ENCODE data around the gene MICALL2. TPM values are rescaled to one million over a fixed set of nuclear protein-coding genes. Genes with fewer than 3 reads are reported as not detected.

The MICALL2 gene
- total and polyA plus RNA-seq, 2 donors from 2014 or later: 16.6 to 53.4 TPM

DNA sequence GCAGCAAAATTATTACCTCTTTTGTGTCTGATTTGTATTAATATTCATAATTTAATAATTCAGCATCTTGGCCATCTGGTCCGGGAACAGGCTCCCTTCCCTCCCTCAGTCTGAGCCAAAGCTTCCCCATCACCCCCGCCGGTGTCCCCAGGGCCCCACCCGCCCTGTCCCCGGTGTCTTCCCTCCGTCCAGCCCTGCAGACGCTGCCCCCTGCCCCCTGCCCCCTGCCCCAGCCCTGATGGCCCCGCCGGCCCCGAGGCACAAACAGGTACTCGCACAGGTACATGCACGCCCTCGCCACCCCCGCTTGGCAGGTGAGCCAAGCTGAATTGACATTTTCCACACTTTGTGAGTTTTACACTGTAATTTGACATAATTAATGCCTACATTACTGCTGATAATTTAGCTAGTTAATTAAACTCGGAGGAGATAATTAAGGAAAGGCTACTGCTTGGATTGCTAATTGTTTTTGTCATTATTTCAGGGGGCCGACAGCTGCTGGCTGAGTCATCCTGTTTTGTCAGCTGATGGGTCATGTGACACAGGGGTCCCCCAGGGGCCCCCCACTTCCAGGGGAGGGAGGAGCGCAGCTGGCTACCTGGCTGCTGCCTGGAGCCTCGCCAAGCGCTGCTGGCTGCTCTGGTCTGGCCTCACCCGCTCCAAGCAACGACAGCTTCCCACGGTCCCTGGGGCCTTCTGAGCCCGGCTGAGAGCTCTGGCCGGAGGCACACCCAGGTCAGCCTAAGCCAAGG lies 36.6 kb downstream of the MICALL2 start:
- no peaks in the 10 kb centered on the region for H3K9me3 ChIP-seq (ENCODE audit: control insufficient read depth in 2 of 3, insufficient read depth in 1 of 3, low read length in 3 of 3)
- intact Hi-C loops (cut with DNase I): no loop called here
- no peak overlapping the region for H3K27ac ChIP-seq (ENCODE audit: low read depth in 2 of 2, low read length in 2 of 2)
- DNase-seq (peak in 4 of 5 donors; percentile 42 to 77 (median 56)), FAIRE-seq (no peak)
- TF ChIP-seq, protein P1, sequence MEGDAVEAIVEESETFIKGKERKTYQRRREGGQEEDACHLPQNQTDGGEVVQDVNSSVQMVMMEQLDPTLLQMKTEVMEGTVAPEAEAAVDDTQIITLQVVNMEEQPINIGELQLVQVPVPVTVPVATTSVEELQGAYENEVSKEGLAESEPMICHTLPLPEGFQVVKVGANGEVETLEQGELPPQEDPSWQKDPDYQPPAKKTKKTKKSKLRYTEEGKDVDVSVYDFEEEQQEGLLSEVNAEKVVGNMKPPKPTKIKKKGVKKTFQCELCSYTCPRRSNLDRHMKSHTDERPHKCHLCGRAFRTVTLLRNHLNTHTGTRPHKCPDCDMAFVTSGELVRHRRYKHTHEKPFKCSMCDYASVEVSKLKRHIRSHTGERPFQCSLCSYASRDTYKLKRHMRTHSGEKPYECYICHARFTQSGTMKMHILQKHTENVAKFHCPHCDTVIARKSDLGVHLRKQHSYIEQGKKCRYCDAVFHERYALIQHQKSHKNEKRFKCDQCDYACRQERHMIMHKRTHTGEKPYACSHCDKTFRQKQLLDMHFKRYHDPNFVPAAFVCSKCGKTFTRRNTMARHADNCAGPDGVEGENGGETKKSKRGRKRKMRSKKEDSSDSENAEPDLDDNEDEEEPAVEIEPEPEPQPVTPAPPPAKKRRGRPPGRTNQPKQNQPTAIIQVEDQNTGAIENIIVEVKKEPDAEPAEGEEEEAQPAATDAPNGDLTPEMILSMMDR (IDR thresholded peaks at IDR 0.05; ENCODE audit: borderline replicate concordance, extremely low read depth, insufficient read depth): no peak
- H3K36me3 ChIP-seq (ENCODE audit: control insufficient read depth in 2 of 3, insufficient read depth in 3 of 3, low read length in 3 of 3): no peaks in the 10 kb centered on the region
- H3K9ac ChIP-seq (ENCODE audit: low read length in 3 of 3): no peak overlapping the region
- no peaks in the 10 kb centered on the region for H3K27me3 ChIP-seq (ENCODE audit: control insufficient read depth, insufficient read depth, low read length)
- H3K4me1 ChIP-seq (ENCODE audit: control insufficient read depth in 2 of 3, insufficient read depth in 2 of 3, low read depth in 1 of 3, low read length in 3 of 3): peaks cover 0 to 3% (median 0%) of the 10 kb centered on the region in 3 donors
- no peak overlapping the region for H3K4me3 ChIP-seq (ENCODE audit: low read length in 3 of 3)

DNA sequence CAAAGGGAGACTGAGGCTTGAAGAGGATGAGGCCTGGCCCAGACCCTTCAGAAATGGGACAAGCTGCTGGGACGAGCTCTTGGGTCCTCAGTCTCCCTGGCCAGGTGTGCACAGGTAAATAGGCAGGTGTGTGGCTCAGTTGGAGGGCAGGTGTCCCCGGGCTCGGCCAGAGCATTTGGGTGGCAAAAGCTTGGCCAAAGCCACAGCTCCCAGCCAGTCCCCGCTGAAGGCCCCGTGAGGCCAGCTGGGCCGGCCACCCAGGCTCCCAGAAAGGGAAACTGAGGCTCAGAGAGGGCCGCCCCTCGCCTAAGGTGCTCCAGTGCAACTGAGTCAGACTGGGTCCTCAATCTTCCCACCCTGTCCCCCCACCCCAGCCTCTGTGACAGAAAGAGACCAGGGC lies 37.3 kb downstream of the MICALL2 start:
- intact Hi-C loops (cut with DNase I): no loop called here

DNA sequence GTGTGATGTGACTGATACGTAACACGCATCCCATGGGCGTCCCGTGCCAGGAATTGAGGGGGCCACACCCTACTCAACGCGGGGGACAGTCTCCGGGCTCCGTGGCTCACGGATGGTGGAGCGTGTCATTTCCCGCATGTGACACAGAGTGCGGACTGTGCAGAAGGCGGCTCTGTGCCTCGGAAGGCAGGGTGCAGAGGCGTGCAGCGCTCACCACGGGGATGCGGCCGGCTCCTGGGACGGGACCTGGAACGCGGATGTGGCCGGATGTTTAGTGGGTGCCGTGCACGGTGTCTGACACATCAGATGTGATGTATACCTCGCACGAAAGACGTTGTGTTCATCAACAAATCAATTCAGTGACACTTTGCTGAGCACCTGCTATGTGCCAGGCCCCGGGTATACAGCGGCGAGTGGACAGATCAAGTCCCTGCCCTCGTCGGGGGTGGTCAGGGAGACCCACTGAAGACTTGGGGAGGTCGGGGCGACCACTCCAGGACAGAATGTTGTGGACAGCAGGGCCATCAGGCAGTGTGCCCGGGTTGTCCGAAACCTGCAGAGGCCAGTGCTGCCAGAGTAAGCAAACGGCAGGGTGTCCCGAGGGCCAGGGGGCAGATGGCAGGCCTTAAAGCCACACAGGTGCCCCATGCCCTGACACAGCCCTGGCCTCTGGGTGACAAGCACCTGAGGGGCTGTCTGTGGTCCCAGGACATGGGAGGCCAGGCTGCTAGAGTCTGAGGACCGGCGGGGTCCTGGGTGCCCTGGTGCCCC lies 38.1 kb downstream of the MICALL2 start:
- FAIRE-seq (no peak), DNase-seq (no peak)
- H3K4me1 ChIP-seq (ENCODE audit: control insufficient read depth in 2 of 3, insufficient read depth in 2 of 3, low read depth in 1 of 3, low read length in 3 of 3): peaks cover 0 to 3% (median 0%) of the 10 kb centered on the region in 3 donors
- H3K27me3 ChIP-seq (ENCODE audit: control insufficient read depth, insufficient read depth, low read length): no peaks in the 10 kb centered on the region
- no peak overlapping the region for H3K9ac ChIP-seq (ENCODE audit: low read length in 3 of 3)
- H3K36me3 ChIP-seq (ENCODE audit: control insufficient read depth in 2 of 3, insufficient read depth in 3 of 3, low read length in 3 of 3): no peaks in the 10 kb centered on the region
- no peaks in the 10 kb centered on the region for H3K9me3 ChIP-seq (ENCODE audit: control insufficient read depth in 2 of 3, insufficient read depth in 1 of 3, low read length in 3 of 3)
- intact Hi-C loops (cut with DNase I): no loop called here
- H3K4me3 ChIP-seq (ENCODE audit: low read length in 3 of 3): no peak overlapping the region
- H3K27ac ChIP-seq (ENCODE audit: low read depth in 2 of 2, low read length in 2 of 2): no peak overlapping the region
- TF ChIP-seq, protein P1 (IDR thresholded peaks at IDR 0.05; ENCODE audit: borderline replicate concordance, extremely low read depth, insufficient read depth): no peak

More for the DNA sequence above, 37.3 kb downstream of the MICALL2 start:
- DNase-seq (no peak), FAIRE-seq (no peak)
- Histone ChIP-seq H3K9ac (ENCODE audit: low read length in 3 of 3) (no peak overlapping the region), H3K4me3 (ENCODE audit: low read length in 3 of 3) (no peak overlapping the region), H3K27ac (ENCODE audit: low read depth in 2 of 2, low read length in 2 of 2) (no peak overlapping the region), H3K36me3 (ENCODE audit: control insufficient read depth in 2 of 3, insufficient read depth in 3 of 3, low read length in 3 of 3) (no peaks in the 10 kb centered on the region), H3K27me3 (ENCODE audit: control insufficient read depth, insufficient read depth, low read length) (no peaks in the 10 kb centered on the region), H3K9me3 (ENCODE audit: control insufficient read depth in 2 of 3, insufficient read depth in 1 of 3, low read length in 3 of 3) (no peaks in the 10 kb centered on the region), H3K4me1 (ENCODE audit: control insufficient read depth in 2 of 3, insufficient read depth in 2 of 3, low read depth in 1 of 3, low read length in 3 of 3) (peaks cover 0 to 3% (median 0%) of the 10 kb centered on the region in 3 donors)
- TF ChIP-seq, protein P1 (IDR thresholded peaks at IDR 0.05; ENCODE audit: borderline replicate concordance, extremely low read depth, insufficient read depth): no peak
